IPS-15b (cell line): Measurements from ENCODE around the gene SLC43A2.
"Not testable (repeated sequence)": the region's sequence is repeated elsewhere in the genome, so short reads cannot be mapped to it uniquely, and the experiment has no call there.

ENCODE experiments used
- H3K27me3 ChIP-seq: one replicate; pipeline ENCODE4 v1.6.1; 2013; ENCODE audit warnings: low read length; ENCODE audit not compliant: control insufficient read depth, insufficient read depth
- H3K36me3 ChIP-seq: one replicate; pipeline ENCODE4 v1.6.1; 2013; ENCODE audit warnings: low read length; ENCODE audit not compliant: control insufficient read depth, insufficient read depth
- H3K4me1 ChIP-seq: one replicate; pipeline ENCODE4 v1.6.1; 2013; ENCODE audit warnings: mild to moderate bottlenecking, low read length; ENCODE audit not compliant: control insufficient read depth, insufficient read depth
- H3K4me3 ChIP-seq: one replicate; pipeline ENCODE4 v1.5.1; 2013; ENCODE audit warnings: low read depth, low read length
- H3K9ac ChIP-seq: one replicate; pipeline ENCODE4 v1.6.1; 2013; ENCODE audit warnings: low read depth, mild to moderate bottlenecking, low read length
- H3K9me3 ChIP-seq: one replicate; pipeline ENCODE4 v1.6.1; 2013; ENCODE audit warnings: mild to moderate bottlenecking, low read length; ENCODE audit not compliant: control insufficient read depth, insufficient read depth

SLC43A2 gene

DNA sequence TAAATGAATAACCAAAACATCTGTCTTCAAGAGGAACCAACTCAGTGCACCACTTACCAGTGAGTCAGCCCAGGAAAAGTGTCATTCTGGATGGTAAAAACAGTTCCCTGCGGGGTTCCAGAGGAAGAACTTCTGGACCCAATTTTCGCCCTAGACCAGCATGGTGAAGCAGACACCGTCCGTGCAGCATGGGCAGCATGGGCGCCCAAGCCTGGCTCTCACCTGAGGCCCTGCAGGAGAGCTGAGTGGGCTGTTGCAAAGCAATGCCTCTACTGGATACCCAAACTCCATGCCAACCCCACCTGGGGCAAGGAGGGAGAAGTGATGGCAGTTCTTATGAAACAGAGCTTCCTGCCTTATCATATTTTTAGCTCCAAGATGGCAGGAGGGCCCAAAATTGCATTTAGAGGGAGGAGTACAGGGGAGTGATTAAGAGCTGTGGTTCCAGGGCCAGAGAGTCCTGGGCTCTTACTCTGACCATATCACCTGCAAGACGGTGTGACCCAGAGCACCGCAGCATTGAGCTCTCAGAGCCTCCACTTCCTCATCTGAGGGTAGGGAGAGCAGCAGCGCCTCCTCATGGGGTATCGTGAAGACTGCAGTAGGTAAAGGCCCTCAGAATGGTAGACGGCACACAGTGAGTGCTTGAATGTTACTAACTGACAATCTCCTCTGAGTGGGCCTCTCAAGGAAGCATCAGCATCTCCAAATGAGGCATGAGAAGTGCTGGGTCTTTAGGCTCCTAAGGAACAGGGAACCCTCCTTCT is 95.6 kb downstream of the SLC43A2 start:
- Histone ChIP-seq H3K4me3 (no peak overlapping the region), H3K36me3 (peaks cover 29% of the 10 kb centered on the region), H3K9ac (no peak overlapping the region), H3K27me3 (no peaks in the 10 kb centered on the region), H3K4me1 (no peaks in the 10 kb centered on the region), H3K9me3 (no peaks in the 10 kb centered on the region)

GRCh38 chr17:1529863-1530262 is 98.8 kb downstream of the SLC43A2 start:
- Histone ChIP-seq H3K27me3 (no peaks in the 10 kb centered on the region), H3K36me3 (peaks cover 27% of the 10 kb centered on the region), H3K4me3 (no peak overlapping the region), H3K4me1 (no peaks in the 10 kb centered on the region), H3K9me3 (no peaks in the 10 kb centered on the region), H3K9ac (no peak overlapping the region)

GRCh38 chr17:1526876-1527275 is 101.8 kb downstream of the SLC43A2 start:
- not testable (repeated sequence) for H3K27me3 ChIP-seq, H3K4me3 ChIP-seq, H3K4me1 ChIP-seq, H3K9ac ChIP-seq, H3K9me3 ChIP-seq
- H3K36me3 ChIP-seq, result peaks cover 21% of the 10 kb centered on the region

GRCh38 chr17:1522626-1523025 is 106.0 kb downstream of the SLC43A2 start:
- H3K27me3 ChIP-seq, result no peaks in the 10 kb centered on the region
- no peak overlapping the region for H3K9ac ChIP-seq
- H3K36me3 ChIP-seq, result peaks cover 7% of the 10 kb centered on the region
- no peaks in the 10 kb centered on the region for H3K9me3 ChIP-seq
- H3K4me3 ChIP-seq, result no peak overlapping the region
- no peaks in the 10 kb centered on the region for H3K4me1 ChIP-seq

- peaks cover 5% of the 10 kb centered on the region for H3K36me3 ChIP-seq
- H3K4me3 ChIP-seq, result no peak overlapping the region
- no peaks in the 10 kb centered on the region for H3K4me1 ChIP-seq
- H3K9me3 ChIP-seq, result no peaks in the 10 kb centered on the region
- no peaks in the 10 kb centered on the region for H3K27me3 ChIP-seq
- H3K9ac ChIP-seq, result no peak overlapping the region
These were observed 107.5 kb downstream of the SLC43A2 start for GRCh38 chr17:1521086-1521640.

- no peaks in the 10 kb centered on the region for H3K9me3 ChIP-seq
- H3K27me3 ChIP-seq, result no peaks in the 10 kb centered on the region
- no peak overlapping the region for H3K4me3 ChIP-seq
- peaks cover 5% of the 10 kb centered on the region for H3K4me1 ChIP-seq
- H3K36me3 ChIP-seq, result peaks cover 5% of the 10 kb centered on the region
- H3K9ac ChIP-seq, result no peak overlapping the region
These were observed 109.0 kb downstream of the SLC43A2 start for GRCh38 chr17:1519678-1520077.
